Mesothelial cell of epicardium (in vitro differentiated cells): Measurements from ENCODE around the gene ACADM. TPM values are rescaled to one million over a fixed set of nuclear protein-coding genes. Genes with fewer than 3 reads are reported as not detected.
"Not testable (repeated sequence)": the region's sequence is repeated elsewhere in the genome, so short reads cannot be mapped to it uniquely, and the experiment has no call there.

ENCODE experiments used
- DNase-seq, 2 experiments: peaks; one replicate each; pipeline ENCODE4 v3.0.0; 2021; ENCODE audit warnings: low spot score in 2 of 2; ENCODE audit not compliant: unreplicated experiment in 2 of 2
- H3K27ac Mint-ChIP-seq: 2 replicates; pipeline ENCODE4 v1.8.0; 2021; ENCODE audit warnings: mixed read lengths
- H3K27me3 Mint-ChIP-seq: 2 replicates; pipeline ENCODE4 v1.8.0; 2021; ENCODE audit warnings: low read depth, mixed read lengths
- H3K36me3 Mint-ChIP-seq: 2 replicates; pipeline ENCODE4 v1.8.0; 2021; ENCODE audit warnings: mixed read lengths
- H3K4me1 Mint-ChIP-seq: 2 replicates; pipeline ENCODE4 v1.8.0; 2021; ENCODE audit warnings: mixed read lengths
- H3K4me3 Mint-ChIP-seq: 2 replicates; pipeline ENCODE4 v1.8.0; 2021; ENCODE audit warnings: mild to moderate bottlenecking, moderate library complexity, mixed read lengths
- H3K9me3 Mint-ChIP-seq: 2 replicates; pipeline ENCODE4 v1.8.0; 2021; ENCODE audit warnings: mixed read lengths
- CTCF ChIP-seq: fragments of 200-600 bp; sonication (generic); IDR thresholded peaks from one replicate; pipeline ENCODE4 v1.5.0; 2021; ENCODE audit warnings: antibody characterized with exemption; ENCODE audit not compliant: unreplicated experiment
- total RNA-seq: library from RNA; stranded (reverse); gene quantifications from 3 replicates; pipeline ENCODE4 v1.2.1, GENCODE V29; 2021

Gene ACADM
- total RNA-seq, 1 donor from 2014 or later = 41.8 TPM

- H3K27me3 Mint-ChIP-seq = no peaks in the 10 kb centered on the region
- no peak for TF ChIP-seq CTCF
- no peak overlapping the region for H3K27ac Mint-ChIP-seq
- DNase-seq = no peak
- H3K4me1 Mint-ChIP-seq = no peaks in the 10 kb centered on the region
- H3K36me3 Mint-ChIP-seq = peaks cover 15% of the 10 kb centered on the region
- H3K9me3 Mint-ChIP-seq = no peaks in the 10 kb centered on the region
- no peak overlapping the region for H3K4me3 Mint-ChIP-seq
These were observed 11.5 kb downstream of the ACADM start for GRCh38 chr1:75736016-75736415.

GRCh38 chr1:75742047-75742625 is 17.6 kb downstream of the ACADM start:
- H3K27ac Mint-ChIP-seq = no peak overlapping the region
- no peaks in the 10 kb centered on the region for H3K9me3 Mint-ChIP-seq
- no peak overlapping the region for H3K4me3 Mint-ChIP-seq
- no peaks in the 10 kb centered on the region for H3K4me1 Mint-ChIP-seq
- H3K27me3 Mint-ChIP-seq = no peaks in the 10 kb centered on the region
- DNase-seq = no peak
- H3K36me3 Mint-ChIP-seq = peaks cover 10% of the 10 kb centered on the region
- no peak for TF ChIP-seq CTCF

GRCh38 chr1:75745276-75745675 is 20.8 kb downstream of the ACADM start:
- Mint-ChIP-seq H3K9me3 (no peaks in the 10 kb centered on the region), H3K27ac (no peak overlapping the region), H3K4me3 (no peak overlapping the region), H3K27me3 (no peaks in the 10 kb centered on the region), H3K36me3 (peaks cover 14% of the 10 kb centered on the region), H3K4me1 (no peaks in the 10 kb centered on the region)
- DNase-seq = no peak
- no peak for TF ChIP-seq CTCF

- DNase-seq, H3K4me1 Mint-ChIP-seq, H3K4me3 Mint-ChIP-seq, H3K27ac Mint-ChIP-seq, H3K27me3 Mint-ChIP-seq: not testable (repeated sequence)
- Mint-ChIP-seq H3K9me3 (peaks cover 37% of the 10 kb centered on the region), H3K36me3 (peaks cover 59% of the 10 kb centered on the region)
These were observed 32.7 kb downstream of the ACADM start for GRCh38 chr1:75757210-75757609.

GRCh38 chr1:75758543-75758942 is 34.0 kb downstream of the ACADM start:
- Mint-ChIP-seq H3K36me3 (peaks cover 47% of the 10 kb centered on the region), H3K9me3 (peaks cover 37% of the 10 kb centered on the region)
- H3K27ac Mint-ChIP-seq, H3K4me3 Mint-ChIP-seq, DNase-seq, H3K27me3 Mint-ChIP-seq, H3K4me1 Mint-ChIP-seq: not testable (repeated sequence)

- no peaks in the 10 kb centered on the region for H3K4me1 Mint-ChIP-seq
- H3K9me3 Mint-ChIP-seq = peaks cover 2% of the 10 kb centered on the region
- no peak for DNase-seq
- no peak for TF ChIP-seq CTCF
- H3K36me3 Mint-ChIP-seq = peaks cover 4% of the 10 kb centered on the region
- no peaks in the 10 kb centered on the region for H3K27me3 Mint-ChIP-seq
- no peak overlapping the region for H3K27ac Mint-ChIP-seq
- H3K4me3 Mint-ChIP-seq = no peak overlapping the region
These were observed 39.6 kb downstream of the ACADM start for GRCh38 chr1:75764057-75764655.
